Heart right ventricle (tissue), 16 donors: ENCODE measurements around the gene SKAP1. TPM values are rescaled to one million over a fixed set of nuclear protein-coding genes. Genes with fewer than 3 reads are reported as not detected.
"Not testable (repeated sequence)": the region's sequence is repeated elsewhere in the genome, so short reads cannot be mapped to it uniquely, and the experiment has no call there.

ENCODE experiments used
- ATAC-seq, 8 donors: fragments of 200-7000 bp; cut with Tn5 transposase; one replicate each; pipeline ENCODE4 v1.9.1; 2020; ENCODE audit warnings: mild to moderate bottlenecking in 8 of 8, moderate library complexity in 8 of 8, moderate number of reproducible peaks in 1 of 8
- DNase-seq, 2 donors: peaks; one replicate each; pipeline ENCODE4 v3.0.0-alpha.2; 2020
- H3K27ac ChIP-seq, 10 donors: fragments of 200-600 bp; sonication (generic) in 2 of 10; one replicate each; pipeline versions ENCODE4 v1.5.0 to v1.8.0; 2020 to 2022; ENCODE audit warnings: mild to moderate bottlenecking in 3 of 10
- H3K27me3 ChIP-seq, 7 donors: fragments of 200-600 bp; one replicate each; pipeline ENCODE4 v1.8.0; 2021 to 2022; ENCODE audit warnings: mild to moderate bottlenecking in 2 of 7
- H3K36me3 ChIP-seq, 9 donors: fragments of 200-600 bp; sonication (generic) in 1 of 9; one replicate each; pipeline versions ENCODE4 v1.5.0 to v1.8.0; 2020 to 2022; ENCODE audit warnings: mild to moderate bottlenecking in 2 of 9
- H3K4me1 ChIP-seq, 9 donors: fragments of 200-600 bp; sonication (generic) in 1 of 9; one replicate each; pipeline versions ENCODE4 v1.5.0 to v1.8.0; 2020 to 2022; ENCODE audit warnings: mild to moderate bottlenecking in 4 of 9
- H3K4me3 ChIP-seq, 10 donors: fragments of 200-600 bp; sonication (generic) in 2 of 10; one replicate each; pipeline versions ENCODE4 v1.5.0 to v1.8.0; 2020 to 2022; ENCODE audit warnings: mild to moderate bottlenecking in 7 of 10, moderate library complexity in 2 of 10
- H3K9me3 ChIP-seq, 11 donors: fragments of 200-600 bp in 10 of 11; sonication (generic) in 2 of 11; one replicate each; pipeline versions ENCODE4 v1.5.0 to v1.8.0; 2013 to 2022; ENCODE audit warnings: mild to moderate bottlenecking in 2 of 11, control low read depth in 1 of 11, moderate library complexity in 1 of 11
- WGBS, 2 donors: extraction: QIAGEN DNeasy Blood & Tissue Kit; methylation state at CpG; one replicate each; pipeline ENCODE4 v1.1.7; 2013; ENCODE audit warnings: inconsistent platforms in 1 of 2; 5-methylcytosine and 5-hydroxymethylcytosine counted together
- intact Hi-C, 10 donors: fragments of 100-400 bp; cut with DNase I; formaldehyde crosslinking; loops; one replicate each; pipeline versions ENCODE4 v1.11.1 to v1.14.2; 2022
- polyA plus RNA-seq, 2 donors: library from polyadenylated mRNA; stranded (reverse); fragments of 200-250 nt; gene quantifications; one replicate each; pipeline ENCODE4 v1.2.3, GENCODE V29; 2013
- total RNA-seq, 10 donors: library from RNA; stranded (reverse); fragmentation: NEBNext Ultra II Directional in 3 of 10; extraction: Animal tissue kit (Norgen Biotek cat#: 25700) in 3 of 10; gene quantifications; one replicate each; pipeline versions ENCODE4 v1.2.1 to v1.2.4, GENCODE V29; 2021 to 2023
- TF ChIP-seq, protein P1 (sequence below), 9 donors: fragments of 200-600 bp; sonication (generic) in 2 of 9; IDR thresholded peaks; one replicate each; pipeline versions ENCODE4 v1.5.0 to v1.8.0; 2021 to 2022; ENCODE audit warnings: antibody characterized with exemption in 9 of 9, mild to moderate bottlenecking in 5 of 9, moderate library complexity in 1 of 9
- donor health status: Arrhythmogenic right ventricular cardiomyopathy.
- donor health status: ischemic (EF 13 %, LVEDD 7.1; RV severe dilation, severe dysfunction).
- donor health status: healthy with polysubstance abuse.
- donor health status: DM: no; HTN: yes; CAD: no.
- donor health status: DM: no; HTN: no; CAD: no.
- donor health status: ischemic (EF 25% LVEDD 6.9; RV normal size, moderate dysfunction).
- donor health status: ischemic (EF 25% LVEDD 5.7; RV mildly dilated, moderate dysfunction).
- donor health status: healthy.
- donor health status: DM: yes; HTN: yes; CAD: no.
- donor health status: Ischemic cardiomyopathy.
- donor health status: ischemic (EF 35%, LVEDD 5.7; RV mildly dilated, moderate dysfunction).
- donor health status: nonischemic (EF 11% LVEDD 7.7; RV severe dilation, severe dysfunction).
- donor health status: DM: yes; HTN: yes; CAD: no.
- donor health status: PGD.
- donor health status: ischemic (EF 29% LVEDD 5.4; RV normal size, mild dysfunction).
- donor health status: nonischemic (EF 23%, LVEDD 6.1; RV moderate dilation, normal function).

Gene SKAP1
- total and polyA plus RNA-seq, 12 donors: 0.33 to 1.7 (median 0.75) TPM; not detected in 5

DNA sequence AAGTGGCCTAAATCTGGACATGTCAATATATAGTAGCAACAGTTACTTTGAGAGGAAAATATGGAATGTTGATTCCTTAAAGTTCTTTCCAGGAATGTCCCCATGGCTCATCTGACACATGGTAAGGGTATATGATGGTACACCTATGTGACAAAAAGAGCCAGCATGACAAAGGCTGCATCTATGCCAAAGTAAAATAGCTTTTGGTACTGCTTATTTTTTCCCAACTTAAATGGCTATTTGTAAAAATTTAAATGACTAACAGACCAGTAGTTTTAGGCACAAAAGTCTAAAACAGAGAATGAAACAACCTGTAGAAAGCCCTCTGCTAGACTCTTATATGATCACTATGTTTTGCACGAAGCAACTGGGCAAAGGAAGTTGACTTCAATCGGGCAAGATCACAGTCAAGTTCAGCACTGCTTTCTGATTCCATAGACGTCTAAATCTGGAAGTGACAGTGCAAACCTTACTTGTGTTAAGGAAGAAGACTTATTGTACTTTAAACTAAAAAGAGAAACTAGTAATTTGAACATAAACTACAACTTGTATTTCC, 135.1 kb downstream of the SKAP1 start:
- TF ChIP-seq, protein P1, sequence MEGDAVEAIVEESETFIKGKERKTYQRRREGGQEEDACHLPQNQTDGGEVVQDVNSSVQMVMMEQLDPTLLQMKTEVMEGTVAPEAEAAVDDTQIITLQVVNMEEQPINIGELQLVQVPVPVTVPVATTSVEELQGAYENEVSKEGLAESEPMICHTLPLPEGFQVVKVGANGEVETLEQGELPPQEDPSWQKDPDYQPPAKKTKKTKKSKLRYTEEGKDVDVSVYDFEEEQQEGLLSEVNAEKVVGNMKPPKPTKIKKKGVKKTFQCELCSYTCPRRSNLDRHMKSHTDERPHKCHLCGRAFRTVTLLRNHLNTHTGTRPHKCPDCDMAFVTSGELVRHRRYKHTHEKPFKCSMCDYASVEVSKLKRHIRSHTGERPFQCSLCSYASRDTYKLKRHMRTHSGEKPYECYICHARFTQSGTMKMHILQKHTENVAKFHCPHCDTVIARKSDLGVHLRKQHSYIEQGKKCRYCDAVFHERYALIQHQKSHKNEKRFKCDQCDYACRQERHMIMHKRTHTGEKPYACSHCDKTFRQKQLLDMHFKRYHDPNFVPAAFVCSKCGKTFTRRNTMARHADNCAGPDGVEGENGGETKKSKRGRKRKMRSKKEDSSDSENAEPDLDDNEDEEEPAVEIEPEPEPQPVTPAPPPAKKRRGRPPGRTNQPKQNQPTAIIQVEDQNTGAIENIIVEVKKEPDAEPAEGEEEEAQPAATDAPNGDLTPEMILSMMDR (IDR thresholded peaks at IDR 0.05): no peak
- peak overlapping the region in 7 of 10 donors; percentile 2 to 75 (median 27) for H3K27ac ChIP-seq
- no peaks in the 10 kb centered on the region for H3K9me3 ChIP-seq
- H3K27me3 ChIP-seq: peaks cover 0 to 43% (median 19%) of the 10 kb centered on the region in 7 donors
- WGBS, 2 donors: 31 to 44% methylated on average over 3 of the region's 3 CpGs
- peak overlapping the region in 3 of 10 donors; percentile 10 to 25 (median 20) for H3K4me3 ChIP-seq
- no peaks in the 10 kb centered on the region for H3K36me3 ChIP-seq
- DNase-seq (no peak), ATAC-seq (no peak)
- peaks cover 0 to 19% (median 12%) of the 10 kb centered on the region in 9 donors for H3K4me1 ChIP-seq
- intact Hi-C loops: no loop called here

DNA sequence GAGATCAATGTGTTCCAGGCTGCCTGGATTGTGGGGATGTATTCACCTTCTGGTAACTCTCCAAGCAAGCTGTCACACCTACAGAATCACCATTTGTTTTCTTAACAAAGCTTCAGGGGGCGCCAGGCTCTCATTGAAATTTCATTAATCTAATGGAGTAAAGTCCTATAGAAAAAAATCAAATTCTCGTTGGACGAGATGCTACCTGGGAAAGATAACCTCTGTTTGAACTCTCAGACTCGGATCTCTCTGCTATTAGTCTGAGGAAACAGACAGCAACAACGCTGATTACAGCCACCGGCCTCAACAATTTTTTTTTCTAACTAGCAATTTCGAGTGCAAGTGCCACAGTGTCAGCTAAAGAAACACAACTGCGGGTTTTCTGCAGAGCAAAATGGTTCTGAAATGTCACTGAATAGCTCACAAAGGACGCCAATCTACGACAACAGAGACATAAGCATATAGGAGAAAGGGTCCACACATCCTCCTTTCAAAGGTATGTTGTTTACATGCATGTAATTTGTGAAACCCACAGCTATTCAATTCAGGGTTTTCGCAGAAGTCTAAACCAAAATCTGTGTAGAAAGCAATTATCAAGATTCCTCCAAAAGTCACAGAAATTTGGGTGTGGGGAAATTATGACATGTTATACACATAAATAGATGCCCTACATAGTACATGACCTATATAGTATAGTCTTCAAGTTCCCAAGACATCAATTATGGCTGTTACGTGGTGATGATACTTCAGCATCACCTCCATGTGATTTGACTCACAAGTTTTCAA, 135.8 kb downstream of the SKAP1 start:
- intact Hi-C loops: no loop called here
- 58 to 71% methylated on average over 12 of the region's 12 CpGs for WGBS, 2 donors
- H3K9me3 ChIP-seq: no peaks in the 10 kb centered on the region
- H3K27ac ChIP-seq: peak overlapping the region in 1 of 10 donors; percentile 75
- H3K27me3 ChIP-seq: peaks cover 0 to 50% (median 20%) of the 10 kb centered on the region in 7 donors
- TF ChIP-seq, protein P1 (IDR thresholded peaks at IDR 0.05): no peak
- no peak overlapping the region for H3K4me3 ChIP-seq
- H3K4me1 ChIP-seq: peaks cover 0 to 19% (median 12%) of the 10 kb centered on the region in 9 donors
- no peaks in the 10 kb centered on the region for H3K36me3 ChIP-seq
- DNase-seq: no peak
- ATAC-seq: no peak

DNA sequence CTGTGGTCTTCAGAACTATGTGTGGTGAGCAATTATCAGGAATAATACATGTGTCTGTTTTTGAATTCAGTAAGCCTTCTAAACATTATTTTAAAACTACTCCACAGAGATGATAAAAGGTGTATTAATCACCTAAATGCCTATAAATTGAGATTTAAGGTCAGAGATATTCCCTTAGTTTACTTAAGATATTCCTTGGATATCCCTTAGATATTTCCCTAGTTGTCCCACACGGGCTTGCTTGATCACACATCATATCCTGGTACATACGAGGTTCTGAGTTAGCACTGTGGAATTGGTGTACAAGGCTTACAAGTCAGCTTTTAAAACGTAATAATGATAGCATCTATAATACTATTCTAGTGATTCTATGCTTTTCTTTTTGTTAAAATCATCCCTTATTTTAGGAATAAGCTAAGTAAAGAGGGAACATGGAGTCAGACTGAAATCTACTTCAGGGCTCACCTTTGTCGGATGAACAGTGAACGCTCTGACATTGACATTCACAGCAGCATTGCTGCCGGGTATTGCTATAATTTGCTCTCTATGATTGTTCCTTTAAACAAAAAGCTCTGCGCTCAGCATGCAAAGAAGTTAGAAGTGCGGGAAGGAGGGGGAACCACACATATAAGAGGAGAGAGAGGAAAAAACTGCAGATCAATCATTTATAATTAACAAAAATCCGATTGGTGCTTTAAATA, 136.5 kb downstream of the SKAP1 start:
- ATAC-seq (no peak), DNase-seq (no peak)
- TF ChIP-seq, protein P1 (IDR thresholded peaks at IDR 0.05): no peak
- intact Hi-C loops: no loop called here
- Histone ChIP-seq H3K36me3 (no peaks in the 10 kb centered on the region), H3K9me3 (no peaks in the 10 kb centered on the region), H3K4me3 (no peak overlapping the region), H3K27ac (no peak overlapping the region), H3K27me3 (peaks cover 0 to 55% (median 21%) of the 10 kb centered on the region in 7 donors), H3K4me1 (peaks cover 0 to 19% (median 12%) of the 10 kb centered on the region in 9 donors)
- 73 to 78% methylated on average over 9 of the region's 9 CpGs for WGBS, 2 donors

DNA sequence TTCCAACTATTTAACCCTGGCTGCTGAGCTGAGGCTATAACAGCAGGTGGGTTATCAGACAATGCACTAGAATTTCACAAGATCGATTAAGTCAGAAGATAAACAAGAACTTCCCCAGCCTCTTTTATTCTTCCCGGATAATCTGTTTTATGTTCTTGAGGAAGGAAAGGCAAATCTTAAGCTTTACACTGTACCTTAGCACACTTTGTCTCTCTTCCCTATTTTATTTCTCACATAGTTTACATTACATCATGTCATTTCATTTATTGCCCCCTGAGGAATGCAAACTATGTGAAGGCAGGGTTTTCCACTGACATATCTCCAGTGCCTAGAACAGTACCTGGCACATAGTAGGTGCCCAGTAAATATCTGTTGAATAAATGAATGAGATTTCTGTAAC, 139.6 kb downstream of the SKAP1 start:
- no peak for ATAC-seq

DNA sequence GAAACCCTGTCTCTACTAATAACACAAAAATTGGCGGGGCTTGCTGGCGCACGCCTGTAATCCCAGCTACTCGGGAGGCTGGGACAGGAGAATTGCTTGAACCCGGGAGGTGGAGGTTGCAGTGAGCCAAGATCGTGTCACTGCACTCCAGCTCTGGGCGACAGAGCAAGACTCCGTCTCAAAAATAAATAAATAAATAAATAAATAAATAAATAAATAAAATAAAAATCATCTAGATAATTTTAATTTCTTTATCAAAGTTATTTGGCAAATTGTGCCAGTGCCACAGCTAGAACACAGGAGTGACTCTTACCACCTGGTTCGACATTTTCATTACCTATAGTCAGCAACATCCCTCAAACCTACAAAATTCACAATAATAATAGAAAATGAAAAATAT, 143.1 kb downstream of the SKAP1 start:
- DNase-seq, H3K36me3 ChIP-seq, H3K27ac ChIP-seq, H3K4me1 ChIP-seq, ATAC-seq, intact Hi-C loops, H3K9me3 ChIP-seq, H3K4me3 ChIP-seq: not testable (repeated sequence)
- H3K27me3 ChIP-seq: peaks cover 0 to 57% (median 29%) of the 10 kb centered on the region in 7 donors
- 92 to 95% methylated on average over 9 of the region's 9 CpGs for WGBS, 2 donors

More for the DNA sequence above, 139.6 kb downstream of the SKAP1 start:
- TF ChIP-seq, protein P1 (IDR thresholded peaks at IDR 0.05): no peak
- Histone ChIP-seq H3K27ac (no peak overlapping the region), H3K9me3 (no peaks in the 10 kb centered on the region), H3K36me3 (no peaks in the 10 kb centered on the region), H3K4me3 (no peak overlapping the region), H3K27me3 (peaks cover 0 to 68% (median 29%) of the 10 kb centered on the region in 7 donors), H3K4me1 (peaks cover 0 to 14% (median 8%) of the 10 kb centered on the region in 9 donors)
- DNase-seq: no peak
- intact Hi-C loops: no loop called here
- whole genome bisulfite sequencing, 2 donors: 56 to 61% methylated on average over 2 of the region's 2 CpGs
